HG03520 (cell line): ENCODE measurements around the gene CDK7.
"Not testable (repeated sequence)": the region's sequence is repeated elsewhere in the genome, so short reads cannot be mapped to it uniquely, and the experiment has no call there.

Source experiments
- ATAC-seq: cut with Tn5 transposase; IDR thresholded peaks from one replicate; pipeline ENCODE4 v1.9.1; 2021; ENCODE audit warnings: mild to moderate bottlenecking, moderate library complexity; ENCODE audit not compliant: unreplicated experiment

CDK7 gene

GRCh38 chr5:69234457-69235268 is at the start of gene CDK7:
Gene CDK7 (plus strand): TSS chr5:69234886. CDS start chr5:69234976, 90 bp downstream.
- peak; percentile 98 for ATAC-seq

GRCh38 chr5:69187342-69187741 is 47.3 kb upstream of the CDK7 start:
- ATAC-seq: no peak

- ATAC-seq: no peak
Measured at GRCh38 chr5:69188811-69189161, 45.9 kb upstream of the CDK7 start.

GRCh38 chr5:69189162-69190086 is 45.3 kb upstream of the CDK7 start, which contains the start of gene CENPH:
Gene CENPH (plus strand): TSS chr5:69189583. CDS start chr5:69189635, 52 bp downstream.
- peak; percentile 86 for ATAC-seq

DNA sequence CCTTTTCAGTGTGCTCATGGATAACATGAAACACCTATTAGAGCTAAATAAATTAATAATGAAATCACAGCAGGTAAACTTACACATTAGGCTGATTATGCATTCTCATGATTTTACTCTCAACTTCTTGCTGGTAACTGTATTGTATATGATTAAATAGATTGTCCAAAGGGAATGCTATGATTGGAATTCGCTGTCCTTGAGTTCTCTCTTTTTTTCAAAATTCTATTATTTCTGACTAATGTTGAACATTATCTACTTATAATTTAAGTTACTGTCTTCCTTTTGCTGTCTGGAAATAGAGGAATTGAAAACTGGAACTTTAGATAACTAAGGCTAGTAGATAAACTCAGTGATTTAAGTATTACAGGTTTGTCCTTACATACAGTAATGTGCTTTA is 32.2 kb upstream of the CDK7 start:
- ATAC-seq: no peak

DNA sequence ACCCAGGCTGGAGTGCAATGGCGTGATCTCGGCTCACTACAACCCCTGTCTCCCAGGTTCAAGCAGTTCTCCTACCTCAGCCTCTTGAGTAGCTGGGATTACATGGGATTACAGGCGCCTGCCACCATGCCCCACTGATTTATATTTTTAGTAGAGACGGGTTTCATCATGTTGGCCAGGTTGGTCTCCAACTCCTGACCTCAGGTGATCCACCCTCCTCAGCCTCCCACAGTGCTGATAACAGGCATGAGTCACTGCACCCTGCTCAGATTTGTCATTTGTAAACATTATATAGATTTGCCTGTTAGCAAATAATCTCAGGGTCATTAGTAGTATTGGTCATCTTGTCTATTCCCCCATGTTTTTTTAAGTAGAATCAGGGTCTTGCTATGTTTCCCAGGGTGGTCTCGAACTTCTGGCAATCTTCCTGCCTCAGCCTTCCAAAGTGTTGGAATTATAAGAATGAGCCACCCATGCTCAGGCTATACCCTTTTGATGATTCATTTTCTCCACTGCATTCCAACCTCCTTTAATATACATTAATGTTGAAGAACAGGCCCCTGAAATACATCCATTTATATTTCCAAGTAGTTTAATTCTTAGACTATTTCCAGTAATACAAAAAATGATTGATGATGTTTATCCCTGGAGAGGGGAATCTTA is 28.0 kb upstream of the CDK7 start:
- ATAC-seq: no peak

- no peak for ATAC-seq
Measured at GRCh38 chr5:69209602-69210001, 25.1 kb upstream of the CDK7 start.

DNA sequence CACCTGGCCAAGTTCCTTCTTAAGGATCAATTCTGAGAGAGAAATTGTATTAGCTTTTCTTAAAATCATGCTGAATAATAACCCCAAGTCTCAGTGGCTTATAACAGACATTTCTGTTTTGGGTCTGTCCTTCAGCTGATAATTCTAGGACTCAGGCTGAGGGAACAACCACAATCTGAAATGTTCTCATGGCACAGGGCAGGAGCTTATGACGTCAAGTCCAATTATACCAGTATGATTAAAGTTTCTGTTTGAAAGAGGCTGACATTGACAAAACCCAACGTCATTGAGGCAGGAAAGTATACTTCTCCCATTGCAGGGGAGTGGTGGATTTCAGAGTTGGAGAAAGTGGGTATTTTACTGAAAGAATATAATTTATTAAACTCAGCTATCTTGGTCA is 23.5 kb upstream of the CDK7 start:
- ATAC-seq: no peak

- ATAC-seq: no peak
Measured at GRCh38 chr5:69212022-69212421, 22.7 kb upstream of the CDK7 start.

- no peak for ATAC-seq
Measured at GRCh38 chr5:69213513-69214215, 21.0 kb upstream of the CDK7 start.

GRCh38 chr5:69217151-69217511 is 17.6 kb upstream of the CDK7 start:
- no peak for ATAC-seq

GRCh38 chr5:69217548-69218526 is 16.8 kb upstream of the CDK7 start:
- peak; percentile 83 for ATAC-seq

DNA sequence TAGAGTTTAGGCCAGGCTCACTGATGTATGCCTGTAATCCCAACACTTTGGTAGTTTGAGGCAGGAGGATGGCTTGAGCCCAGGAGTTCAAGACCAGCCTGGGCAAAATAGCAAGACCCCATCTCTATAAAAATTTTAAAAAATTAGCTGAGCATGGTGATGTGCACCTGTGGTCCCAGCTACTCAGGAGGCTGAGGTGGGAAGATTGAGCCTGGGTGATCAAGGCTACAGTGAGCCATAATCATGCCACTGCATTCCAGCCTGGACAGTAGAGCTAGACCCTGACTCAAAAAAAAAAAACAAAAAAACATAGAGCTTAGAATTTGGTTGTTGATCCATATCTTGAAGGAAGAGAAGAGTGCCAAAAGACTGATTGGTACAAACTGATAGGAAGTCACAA is 14.7 kb upstream of the CDK7 start:
- no peak for ATAC-seq

DNA sequence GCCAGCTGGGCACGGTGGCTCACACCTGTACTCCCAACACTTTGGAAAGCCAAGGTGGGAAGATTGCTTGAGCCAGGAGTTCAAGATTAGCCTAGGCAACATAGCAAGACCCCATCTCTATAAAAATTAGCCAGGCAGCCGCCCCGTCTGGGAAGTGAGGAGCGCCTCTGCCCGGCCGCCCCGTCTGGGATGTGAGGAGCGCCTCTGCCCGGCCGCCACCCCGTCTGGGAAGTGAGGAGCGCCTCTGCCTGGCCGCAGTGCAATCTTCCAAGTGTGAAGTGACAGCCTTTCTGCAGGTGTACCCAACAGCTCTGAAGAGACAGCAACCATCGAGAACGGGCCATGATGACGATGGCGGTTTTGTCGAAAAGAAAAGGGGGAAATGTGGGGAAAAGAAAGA is 14.3 kb upstream of the CDK7 start:
- not testable (repeated sequence) for ATAC-seq

GRCh38 chr5:69220833-69221232 is 13.9 kb upstream of the CDK7 start:
- ATAC-seq: not testable (repeated sequence)

- no peak for ATAC-seq
Measured at GRCh38 chr5:69224520-69224919, 10.2 kb upstream of the CDK7 start.

- ATAC-seq: no peak
Measured at GRCh38 chr5:69225860-69226259, 8.8 kb upstream of the CDK7 start.

DNA sequence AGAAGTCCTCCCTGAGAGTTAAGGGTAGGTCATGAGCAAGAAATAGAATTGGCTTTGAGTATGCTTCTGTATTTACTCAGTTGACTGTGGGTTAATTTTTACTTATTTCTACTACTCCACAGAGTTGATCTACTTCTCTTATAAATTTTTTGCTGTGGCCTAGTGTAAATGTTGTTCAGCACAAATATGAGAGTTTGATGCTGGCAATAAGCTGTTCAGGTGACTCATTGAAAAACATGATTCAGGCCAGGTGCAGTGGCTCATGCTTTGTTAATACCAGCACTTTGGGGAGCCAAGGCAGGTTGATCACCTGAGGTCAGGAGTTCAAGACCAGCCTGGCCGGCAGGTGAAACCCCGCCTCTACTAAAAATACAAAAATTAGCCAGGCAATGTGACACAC is 4.5 kb upstream of the CDK7 start:
- ATAC-seq: no peak

GRCh38 chr5:69231281-69231680 is 3.4 kb upstream of the CDK7 start:
- ATAC-seq: no peak

DNA sequence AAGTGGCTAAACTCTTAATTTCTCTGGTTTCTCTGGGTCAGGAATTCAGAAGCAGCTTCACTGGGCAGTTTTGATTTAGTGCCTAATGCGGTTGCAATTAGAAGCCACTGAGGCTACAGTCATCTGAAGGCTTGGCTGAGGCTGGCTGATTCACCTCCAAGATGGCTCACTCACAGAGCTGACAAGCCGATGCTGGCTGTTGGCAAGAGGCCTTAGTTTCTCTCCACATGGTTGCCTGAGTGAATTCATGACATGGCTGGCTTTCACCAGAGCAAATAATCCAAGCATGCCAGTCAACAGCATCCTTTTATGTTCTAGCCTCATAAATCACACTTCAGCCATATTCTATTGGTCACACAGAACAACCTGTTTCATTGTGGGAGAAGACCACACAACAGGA is 2.8 kb upstream of the CDK7 start:
- no peak for ATAC-seq
